RPMI7951 (cell line): ENCODE results near the gene EPHA5. TPM values are rescaled to one million over a fixed set of nuclear protein-coding genes. Genes with fewer than 3 reads are reported as not detected.
A peak's percentile ranks its signal among the peaks of the same experiment; 100 is the strongest.

ENCODE experiments used
- DNase-seq: peaks from one replicate; pipeline ENCODE4 v3.0.0-alpha.2; 2012; ENCODE audit warnings: low read depth
- total RNA-seq: library from RNA; depleted of rRNA; stranded (reverse); fragments of >200 nt; shearing (Covaris generic); gene quantifications from 2 replicates; pipeline ENCODE4 v1.2.3, GENCODE V29; 2014; rRNA removed

Gene EPHA5
- 0.29 and 0.36 TPM in 2 replicates for total RNA-seq

GRCh38 chr4:65670331-65671031 lies at the start of gene EPHA5:
EPHA5 (minus strand) TSS chr4:65670489; CDS start chr4:65669742, 747 bp downstream.
- peak; percentile 73 for DNase-seq

DNA sequence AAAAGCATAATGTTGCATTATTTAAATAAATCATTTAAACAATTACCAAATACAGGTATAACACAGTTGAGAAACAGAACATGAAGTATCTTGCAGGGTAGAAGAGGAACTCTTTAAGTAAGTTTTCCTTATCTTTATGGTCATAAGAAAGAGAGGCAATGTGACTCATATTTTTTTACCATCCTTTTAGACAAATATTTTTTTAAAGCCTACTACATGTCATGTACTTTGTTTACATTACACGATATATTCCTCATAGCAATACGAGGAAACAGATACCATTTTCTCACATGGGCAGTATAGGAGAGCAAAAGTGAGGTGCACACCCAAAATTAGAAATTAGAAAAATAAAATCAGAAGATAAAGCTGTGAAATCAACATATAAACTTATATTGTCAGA lies 49.3 kb upstream of the EPHA5 start:
- DNase-seq = no peak

DNA sequence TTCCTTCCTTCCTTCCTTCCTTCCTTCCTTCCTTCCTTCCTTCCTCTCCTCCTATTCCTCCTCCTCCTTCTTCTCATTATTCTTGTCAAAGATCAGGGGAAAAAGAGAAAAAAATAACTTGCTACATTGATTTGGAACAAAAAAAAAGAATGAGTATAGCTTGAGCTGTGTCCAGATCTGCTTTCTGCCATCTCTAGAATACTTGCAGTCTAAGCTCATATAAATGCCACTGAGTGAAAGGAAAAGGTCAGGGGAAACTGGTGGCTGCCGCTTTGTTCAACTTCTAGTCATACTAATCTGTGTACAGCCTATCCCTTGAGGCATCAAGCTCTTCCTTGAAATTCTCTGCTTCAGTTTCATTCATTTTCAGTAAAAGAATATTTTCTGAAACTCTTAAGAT lies 28.3 kb upstream of the EPHA5 start:
- no peak for DNase-seq

- no peak for DNase-seq
Measured at GRCh38 chr4:65696436-65696835, 26.1 kb upstream of the EPHA5 start.

- no peak for DNase-seq
Measured at GRCh38 chr4:65671372-65671771, 1.1 kb upstream of the EPHA5 start.

- DNase-seq = no peak
Measured at GRCh38 chr4:65670020-65670330, 314 bp downstream of the EPHA5 start.

GRCh38 chr4:65669111-65670019 lies 924 bp downstream of the EPHA5 start:
- DNase-seq = no peak

- peak; percentile 45 for DNase-seq
Measured at GRCh38 chr4:65668201-65669089, 1.8 kb downstream of the EPHA5 start.

- DNase-seq = no peak
Measured at GRCh38 chr4:65667506-65668041, 2.7 kb downstream of the EPHA5 start.

- no peak for DNase-seq
Measured at GRCh38 chr4:65665771-65666523, 4.3 kb downstream of the EPHA5 start.

GRCh38 chr4:65661471-65661870 lies 8.8 kb downstream of the EPHA5 start:
- no peak for DNase-seq

GRCh38 chr4:65658117-65658516 lies 12.2 kb downstream of the EPHA5 start:
- no peak for DNase-seq

DNA sequence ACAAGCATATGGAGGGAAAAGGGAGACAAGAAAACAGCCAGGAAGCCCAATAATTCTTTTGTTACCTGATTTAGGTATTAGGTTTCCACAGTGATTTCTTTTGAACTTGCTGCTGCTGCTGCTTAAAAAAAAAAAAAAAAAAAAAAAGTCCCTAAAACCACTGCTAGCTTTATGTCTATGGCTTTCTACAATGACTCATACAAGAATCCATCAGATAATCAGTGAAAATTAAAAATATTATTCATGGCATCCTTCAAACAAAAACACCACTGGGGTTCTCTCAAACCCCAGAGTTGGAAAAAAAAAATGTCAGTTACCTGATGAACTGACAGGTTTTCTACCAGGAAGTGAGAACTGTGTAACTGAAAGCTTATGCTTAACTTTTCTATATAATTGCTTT lies 14.3 kb downstream of the EPHA5 start:
- DNase-seq = no peak

DNA sequence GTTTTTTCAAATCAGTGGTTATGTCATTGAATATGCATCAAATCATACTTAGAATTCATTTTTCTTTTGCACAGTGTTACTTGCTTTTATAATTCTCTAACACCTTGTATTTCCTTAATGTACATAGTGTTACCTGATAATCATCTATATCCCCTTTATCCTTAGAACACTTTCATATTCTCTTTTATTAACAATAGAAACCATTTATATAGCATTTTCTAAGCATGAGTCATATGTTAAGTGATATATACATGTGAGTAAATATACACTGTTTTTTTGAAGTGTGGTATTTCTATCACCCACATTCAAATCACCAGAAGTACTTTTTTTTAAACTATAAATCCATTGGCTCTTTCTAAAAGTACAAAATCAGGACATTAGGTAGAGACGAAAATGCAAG lies 15.3 kb downstream of the EPHA5 start:
- DNase-seq = no peak

- no peak for DNase-seq
Measured at GRCh38 chr4:65653740-65654361, 16.4 kb downstream of the EPHA5 start.

GRCh38 chr4:65651751-65652150 lies 18.5 kb downstream of the EPHA5 start:
- no peak for DNase-seq

- no peak for DNase-seq
Measured at GRCh38 chr4:65651031-65651430, 19.3 kb downstream of the EPHA5 start.

- no peak for DNase-seq
Measured at GRCh38 chr4:65646136-65646535, 24.2 kb downstream of the EPHA5 start.

GRCh38 chr4:65645185-65645584 lies 25.1 kb downstream of the EPHA5 start:
- DNase-seq = no peak

- no peak for DNase-seq
Measured at GRCh38 chr4:65635051-65635821, 35.1 kb downstream of the EPHA5 start.
